WI38 (cell line): ENCODE measurements around the gene IL10RB.

ENCODE experiments used
- H3K4me3 ChIP-seq: 2 replicates; pipeline ENCODE4 v1.5.1; 2011; ENCODE audit warnings: low read depth, mild to moderate bottlenecking, control low read depth, low read length
- CTCF ChIP-seq: IDR thresholded peaks from 2 replicates; pipeline ENCODE4 v1.5.1; 2012; ENCODE audit warnings: low read depth, mild to moderate bottlenecking, control low read depth, low read length

IL10RB gene

GRCh38 chr21:33268737-33269441 lies 2.7 kb downstream of the IL10RB start:
- no peak for TF ChIP-seq CTCF
- no peak overlapping the region for H3K4me3 ChIP-seq

- H3K4me3 ChIP-seq = no peak overlapping the region
- TF ChIP-seq CTCF = no peak
These were observed 4.8 kb downstream of the IL10RB start for GRCh38 chr21:33270986-33271385.

- TF ChIP-seq CTCF = no peak
- H3K4me3 ChIP-seq = no peak overlapping the region
These were observed 6.9 kb downstream of the IL10RB start for GRCh38 chr21:33273044-33273443.

- no peak overlapping the region for H3K4me3 ChIP-seq
- TF ChIP-seq CTCF = no peak
These were observed 12.6 kb downstream of the IL10RB start for GRCh38 chr21:33278721-33279120.

GRCh38 chr21:33279330-33279820 lies 13.2 kb downstream of the IL10RB start:
- no peak overlapping the region for H3K4me3 ChIP-seq
- TF ChIP-seq CTCF = no peak

- TF ChIP-seq CTCF = no peak
- no peak overlapping the region for H3K4me3 ChIP-seq
These were observed 15.0 kb downstream of the IL10RB start for GRCh38 chr21:33281096-33281652.

GRCh38 chr21:33283203-33283602 lies 17.0 kb downstream of the IL10RB start:
- no peak for TF ChIP-seq CTCF
- no peak overlapping the region for H3K4me3 ChIP-seq
